Adrenal gland (tissue), 5 donors: Measurements from ENCODE around the gene SACM1L.

Experiments
- CTCF ChIP-seq, 6 experiments: fragments of 450-650 bp in 4 of 6; fragments of 200-600 bp in 2 of 6; sonication (generic) in 1 of 6; IDR thresholded peaks; 1 replicate in 5 of 6; 2 replicates in 1 of 6; pipeline versions ENCODE4 v1.5.1 to v1.8.0; 2016 to 2021; ENCODE audit warnings: antibody characterized with exemption in 6 of 6, mild to moderate bottlenecking in 2 of 6, moderate library complexity in 1 of 6
- POLR2A ChIP-seq, 2 donors: fragments of 450-650 bp; IDR thresholded peaks; one replicate each; pipeline ENCODE4 v1.6.1; 2017; ENCODE audit warnings: antibody characterized with exemption in 2 of 2, mild to moderate bottlenecking in 2 of 2, moderate library complexity in 1 of 2
- donor health status: DM: no; HTN: no; CAD: no.

- TF ChIP-seq POLR2A (IDR thresholded peaks at IDR 0.05) (no peak), CTCF (IDR thresholded peaks at IDR 0.05) (no peak)
Observed at GRCh38 chr3:45778761-45779201, 89.6 kb downstream of the SACM1L start.
